ENCODE results near the gene BAHD1. TPM values are rescaled to one million over a fixed set of nuclear protein-coding genes. Genes with fewer than 3 reads are reported as not detected.

BAHD1 gene
- polyA plus RNA-seq, 3 donors: 0.67 to 8.9 (median 0.79) TPM

- intact Hi-C loops (cut with micrococcal nuclease): no loop called here
- Histone ChIP-seq H3K36me3 (replicated peaks in 1 of 2; ENCODE audit: control insufficient read depth in 1 of 2, insufficient read depth in 2 of 2, low read length in 2 of 2) (no peaks in the 10 kb centered on the region), H3K9ac (ENCODE audit: insufficient read depth, low read length, poor library complexity, severe bottlenecking) (no peak overlapping the region), H3K4me3 (replicated peaks in 1 of 3; ENCODE audit: low read depth in 2 of 3, low read length in 3 of 3) (no peak overlapping the region), H3K27me3 (ENCODE audit: control insufficient read depth in 2 of 2, insufficient read depth in 2 of 2, low read length in 2 of 2) (no peaks in the 10 kb centered on the region), H3K79me2 (ENCODE audit: insufficient read depth, low read length) (no peaks in the 10 kb centered on the region), H3K4me2 (replicated peaks; ENCODE audit: extremely low read depth, low read length, poor library complexity, severe bottlenecking) (no peak overlapping the region), H3K27ac (ENCODE audit: low read depth in 1 of 2, low read length in 2 of 2) (no peak overlapping the region), H2AFZ (ENCODE audit: insufficient read depth, low read depth, low read length, poor library complexity, severe bottlenecking) (no peak overlapping the region), H3K9me3 (replicated peaks in 1 of 2; ENCODE audit: control insufficient read depth in 1 of 2, insufficient read depth in 1 of 2, low read length in 2 of 2) (no peaks in the 10 kb centered on the region), H4K20me1 (ENCODE audit: insufficient read depth, low read length) (no peaks in the 10 kb centered on the region), H3K4me1 (ENCODE audit: control insufficient read depth in 1 of 2, insufficient read depth in 2 of 2, low read length in 2 of 2) (peaks cover 3 to 10% of the 10 kb centered on the region in 2 donors)
- Mint-ChIP-seq H3K9me3 (peaks cover 0 to 9% (median 5%) of the 10 kb centered on the region in 7 donors), H3K36me3 (no peaks in the 10 kb centered on the region), H3K27me3 (ENCODE audit: low read depth in 3 of 3) (peaks cover 1 to 8% (median 3%) of the 10 kb centered on the region in 3 donors), H3K4me1 (peaks cover 11% of the 10 kb centered on the region), H3K4me3 (no peak overlapping the region), H3K27ac (peak overlapping the region in 1 of 7 donors; percentile 65)
- no peak for TF ChIP-seq CTCF (IDR thresholded peaks at IDR 0.05)
- 93% methylated on average over 34 of the region's 47 CpGs for WGBS (ENCODE audit: insufficient coverage)
- no peak for DNase-seq
These were observed 48.8 kb downstream of the BAHD1 start for GRCh38 chr15:40489274-40490175.

- Mint-ChIP-seq H3K9me3 (peaks cover 0 to 4% (median 0%) of the 10 kb centered on the region in 7 donors), H3K27ac (no peak overlapping the region), H3K4me1 (peaks cover 11% of the 10 kb centered on the region), H3K27me3 (ENCODE audit: low read depth in 3 of 3) (peaks cover 4 to 8% (median 6%) of the 10 kb centered on the region in 3 donors), H3K4me3 (no peak overlapping the region), H3K36me3 (no peaks in the 10 kb centered on the region)
- H3K4me2 ChIP-seq (replicated peaks; ENCODE audit: extremely low read depth, low read length, poor library complexity, severe bottlenecking): no peak overlapping the region
- H2AFZ ChIP-seq (ENCODE audit: insufficient read depth, low read depth, low read length, poor library complexity, severe bottlenecking): no peak overlapping the region
- no peaks in the 10 kb centered on the region for H3K36me3 ChIP-seq (replicated peaks in 1 of 2; ENCODE audit: control insufficient read depth in 1 of 2, insufficient read depth in 2 of 2, low read length in 2 of 2)
- intact Hi-C loops (cut with micrococcal nuclease): no loop called here
- H4K20me1 ChIP-seq (ENCODE audit: insufficient read depth, low read length): no peaks in the 10 kb centered on the region
- H3K4me1 ChIP-seq (ENCODE audit: control insufficient read depth in 1 of 2, insufficient read depth in 2 of 2, low read length in 2 of 2): peaks cover 3 to 10% of the 10 kb centered on the region in 2 donors
- no peak overlapping the region for H3K27ac ChIP-seq (ENCODE audit: low read depth in 1 of 2, low read length in 2 of 2)
- no peaks in the 10 kb centered on the region for H3K9me3 ChIP-seq (replicated peaks in 1 of 2; ENCODE audit: control insufficient read depth in 1 of 2, insufficient read depth in 1 of 2, low read length in 2 of 2)
- no peak overlapping the region for H3K9ac ChIP-seq (ENCODE audit: insufficient read depth, low read length, poor library complexity, severe bottlenecking)
- H3K79me2 ChIP-seq (ENCODE audit: insufficient read depth, low read length): no peaks in the 10 kb centered on the region
- TF ChIP-seq CTCF (IDR thresholded peaks at IDR 0.05): no peak
- peak; percentile 8 to 65 (median 22) for DNase-seq
- H3K27me3 ChIP-seq (ENCODE audit: control insufficient read depth in 2 of 2, insufficient read depth in 2 of 2, low read length in 2 of 2): no peaks in the 10 kb centered on the region
- 33% methylated on average over 3 of the region's 8 CpGs for WGBS (ENCODE audit: insufficient coverage)
- no peak overlapping the region for H3K4me3 ChIP-seq (replicated peaks in 1 of 3; ENCODE audit: low read depth in 2 of 3, low read length in 3 of 3)
These were observed 52.5 kb downstream of the BAHD1 start for GRCh38 chr15:40493089-40493840.

Measured in CD14-positive monocyte (primary cell).